ENCODE measurements around the gene STAB2. TPM values are rescaled to one million over a fixed set of nuclear protein-coding genes. Genes with fewer than 3 reads are reported as not detected.

STAB2 gene
- polyA plus RNA-seq, 3 donors, result not detected

DNA sequence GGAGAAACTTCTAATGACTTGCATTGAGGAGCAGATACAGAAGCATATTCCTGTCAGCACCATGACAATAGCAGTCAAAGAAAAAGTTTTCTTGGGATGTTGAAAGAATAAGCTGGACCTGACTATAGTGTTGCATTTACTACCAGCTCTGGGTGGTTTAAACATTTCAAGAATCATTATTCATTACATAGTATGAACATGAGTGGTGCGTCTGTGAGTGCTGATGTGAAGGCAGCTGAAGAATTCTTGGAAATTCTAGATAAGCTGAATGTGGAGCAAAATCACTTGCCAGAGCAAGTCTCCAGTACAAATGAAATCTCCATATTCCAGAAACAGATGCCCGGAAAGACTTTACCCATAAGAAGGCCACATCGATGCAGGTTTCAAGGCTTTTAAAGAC is 45.0 kb upstream of the STAB2 start:
- 80% methylated on average over 1 of the region's 3 CpGs for WGBS (ENCODE audit: insufficient coverage)
- no peaks in the 10 kb centered on the region for H3K4me1 Mint-ChIP-seq
- TF ChIP-seq CTCF (IDR thresholded peaks at IDR 0.05), result no peak
- no peaks in the 10 kb centered on the region for H3K9me3 ChIP-seq (replicated peaks in 1 of 2; ENCODE audit: control insufficient read depth in 1 of 2, insufficient read depth in 1 of 2, low read length in 2 of 2)
- H3K9ac ChIP-seq (ENCODE audit: insufficient read depth, low read length, poor library complexity, severe bottlenecking), result no peak overlapping the region
- intact Hi-C loops (cut with micrococcal nuclease), result loop anchor here in 1 of 2 donors (10.0 kb wide), 1 partner anchor 1767 kb away; no protein-coding TSS in a partner anchor
- H3K27ac Mint-ChIP-seq, result no peak overlapping the region
- no peak overlapping the region for H3K27ac ChIP-seq (ENCODE audit: low read depth in 1 of 2, low read length in 2 of 2)
- H3K4me3 Mint-ChIP-seq, result no peak overlapping the region
- DNase-seq, result no peak
- no peaks in the 10 kb centered on the region for H3K4me1 ChIP-seq (ENCODE audit: control insufficient read depth in 1 of 2, insufficient read depth in 2 of 2, low read length in 2 of 2)
- no peaks in the 10 kb centered on the region for H3K36me3 Mint-ChIP-seq
- no peaks in the 10 kb centered on the region for H3K36me3 ChIP-seq (replicated peaks in 1 of 2; ENCODE audit: control insufficient read depth in 1 of 2, insufficient read depth in 2 of 2, low read length in 2 of 2)
- H3K9me3 Mint-ChIP-seq, result peaks cover 0 to 3% (median 0%) of the 10 kb centered on the region in 7 donors
- H3K4me3 ChIP-seq (replicated peaks in 1 of 3; ENCODE audit: low read depth in 2 of 3, low read length in 3 of 3), result no peak overlapping the region
- H3K27me3 Mint-ChIP-seq (ENCODE audit: low read depth in 3 of 3), result peaks cover 3 to 17% (median 5%) of the 10 kb centered on the region in 3 donors
- H2AFZ ChIP-seq (ENCODE audit: insufficient read depth, low read depth, low read length, poor library complexity, severe bottlenecking), result no peak overlapping the region
- H3K27me3 ChIP-seq (ENCODE audit: control insufficient read depth in 2 of 2, insufficient read depth in 2 of 2, low read length in 2 of 2), result no peaks in the 10 kb centered on the region
- H3K4me2 ChIP-seq (replicated peaks; ENCODE audit: extremely low read depth, low read length, poor library complexity, severe bottlenecking), result no peak overlapping the region
- H3K79me2 ChIP-seq (ENCODE audit: insufficient read depth, low read length), result no peaks in the 10 kb centered on the region
- H4K20me1 ChIP-seq (ENCODE audit: insufficient read depth, low read length), result no peaks in the 10 kb centered on the region

DNA sequence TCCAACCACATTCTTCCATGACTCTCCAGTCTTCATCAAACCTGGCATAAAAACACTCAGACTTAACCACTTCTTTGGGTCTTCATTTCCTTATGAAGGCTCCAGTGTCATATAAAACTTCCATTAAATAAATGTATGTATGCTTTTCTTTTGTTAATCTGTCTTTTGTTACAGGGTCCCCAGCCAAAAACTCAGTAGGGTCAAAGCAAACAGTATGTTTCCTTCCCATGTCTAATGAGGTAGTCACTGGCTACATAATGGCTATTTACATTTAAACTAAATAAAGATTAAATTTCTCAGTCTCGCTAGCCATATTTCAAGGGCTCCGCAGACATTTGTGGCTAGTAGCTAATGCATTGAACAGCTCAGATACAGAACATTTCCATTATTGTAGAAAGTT is 40.1 kb upstream of the STAB2 start:
- no peaks in the 10 kb centered on the region for H3K36me3 ChIP-seq (replicated peaks in 1 of 2; ENCODE audit: control insufficient read depth in 1 of 2, insufficient read depth in 2 of 2, low read length in 2 of 2)
- H3K27ac ChIP-seq (ENCODE audit: low read depth in 1 of 2, low read length in 2 of 2), result no peak overlapping the region
- no peaks in the 10 kb centered on the region for H3K27me3 ChIP-seq (ENCODE audit: control insufficient read depth in 2 of 2, insufficient read depth in 2 of 2, low read length in 2 of 2)
- Mint-ChIP-seq H3K4me1 (no peaks in the 10 kb centered on the region), H3K4me3 (no peak overlapping the region), H3K27ac (no peak overlapping the region), H3K27me3 (ENCODE audit: low read depth in 3 of 3) (peaks cover 0 to 7% (median 4%) of the 10 kb centered on the region in 3 donors), H3K9me3 (peaks cover 0 to 5% (median 0%) of the 10 kb centered on the region in 7 donors), H3K36me3 (no peaks in the 10 kb centered on the region)
- no peaks in the 10 kb centered on the region for H3K9me3 ChIP-seq (replicated peaks in 1 of 2; ENCODE audit: control insufficient read depth in 1 of 2, insufficient read depth in 1 of 2, low read length in 2 of 2)
- H3K4me2 ChIP-seq (replicated peaks; ENCODE audit: extremely low read depth, low read length, poor library complexity, severe bottlenecking), result no peak overlapping the region
- H3K79me2 ChIP-seq (ENCODE audit: insufficient read depth, low read length), result no peaks in the 10 kb centered on the region
- TF ChIP-seq CTCF (IDR thresholded peaks at IDR 0.05), result no peak
- no peak overlapping the region for H3K9ac ChIP-seq (ENCODE audit: insufficient read depth, low read length, poor library complexity, severe bottlenecking)
- no peak for DNase-seq
- no peak overlapping the region for H2AFZ ChIP-seq (ENCODE audit: insufficient read depth, low read depth, low read length, poor library complexity, severe bottlenecking)
- no CpG with 5 or more reads among the region's 2 CpGs for WGBS (ENCODE audit: insufficient coverage)
- no peaks in the 10 kb centered on the region for H3K4me1 ChIP-seq (ENCODE audit: control insufficient read depth in 1 of 2, insufficient read depth in 2 of 2, low read length in 2 of 2)
- intact Hi-C loops (cut with micrococcal nuclease), result loop anchor here (5.0 to 10.0 kb wide), 2 partner anchors 600 to 1772 kb away; no protein-coding TSS in a partner anchor
- H4K20me1 ChIP-seq (ENCODE audit: insufficient read depth, low read length), result no peaks in the 10 kb centered on the region
- H3K4me3 ChIP-seq (replicated peaks in 1 of 3; ENCODE audit: low read depth in 2 of 3, low read length in 3 of 3), result no peak overlapping the region

All from CD14-positive monocyte (primary cell).